H9 (cell line): ENCODE measurements around the gene CTSH. TPM values are rescaled to one million over a fixed set of nuclear protein-coding genes. Genes with fewer than 3 reads are reported as not detected.
A peak's percentile ranks its signal among the peaks of the same experiment; 100 is the strongest.

ENCODE experiments used
- DNase-seq: peaks from one replicate; pipeline ENCODE4 v3.0.0-alpha.2; 2017
- H2AFZ ChIP-seq: one replicate; pipeline ENCODE4 v1.6.1; 2013; ENCODE audit warnings: mild to moderate bottlenecking, low read length, control low read depth, moderate library complexity
- H2AK5ac ChIP-seq: 2 replicates; pipeline ENCODE4 v1.6.1; 2013; ENCODE audit warnings: low read length, control low read depth, mixed read lengths; ENCODE audit not compliant: insufficient read length
- H2BK120ac ChIP-seq: one replicate; pipeline ENCODE4 v1.6.1; 2013; ENCODE audit warnings: low read depth, mild to moderate bottlenecking, low read length, control low read depth, inconsistent platforms; ENCODE audit not compliant: poor library complexity, severe bottlenecking
- H2BK12ac ChIP-seq: 2 replicates; pipeline ENCODE4 v1.6.1; 2013; ENCODE audit warnings: low read length, control low read depth, mixed read lengths, low read depth; ENCODE audit not compliant: insufficient read length
- H2BK15ac ChIP-seq: 2 replicates; pipeline ENCODE4 v1.6.1; 2013; ENCODE audit warnings: low read depth, low read length, control low read depth
- H2BK20ac ChIP-seq: one replicate; pipeline ENCODE4 v1.6.1; 2013; ENCODE audit warnings: low read depth, mild to moderate bottlenecking, low read length, control low read depth, inconsistent platforms; ENCODE audit not compliant: poor library complexity, severe bottlenecking
- H2BK5ac ChIP-seq: 2 replicates; pipeline ENCODE4 v1.6.1; 2013; ENCODE audit warnings: low read length, control low read depth, mixed read lengths; ENCODE audit not compliant: insufficient read length
- H3K14ac ChIP-seq: 2 replicates; pipeline ENCODE4 v1.6.1; 2013; ENCODE audit warnings: low read length, control low read depth; ENCODE audit not compliant: insufficient read depth
- H3K18ac ChIP-seq: 2 replicates; pipeline ENCODE4 v1.6.1; 2013; ENCODE audit warnings: low read depth, mild to moderate bottlenecking, mixed read lengths, low read length, control low read depth; ENCODE audit not compliant: insufficient read length
- H3K23ac ChIP-seq: 2 replicates; pipeline ENCODE4 v1.6.1; 2013; ENCODE audit warnings: low read length, control low read depth, mixed read lengths, low read depth; ENCODE audit not compliant: insufficient read length
- H3K23me2 ChIP-seq: 2 replicates; pipeline ENCODE4 v1.6.1; 2013; ENCODE audit warnings: low read depth, mild to moderate bottlenecking, mixed read lengths, low read length, control low read depth; ENCODE audit not compliant: insufficient read length, poor library complexity, severe bottlenecking
- H3K27ac ChIP-seq: 2 replicates; pipeline ENCODE4 v1.5.1; 2013; ENCODE audit warnings: low read length, control low read depth, mixed read lengths, low read depth; ENCODE audit not compliant: insufficient read length
- H3K27me3 ChIP-seq: 2 replicates; pipeline ENCODE4 v1.6.1; 2013; ENCODE audit warnings: low read length, control low read depth, inconsistent platforms; ENCODE audit not compliant: insufficient read depth
- H3K4ac ChIP-seq: 2 replicates; pipeline ENCODE4 v1.6.1; 2013; ENCODE audit warnings: low read depth, mild to moderate bottlenecking, control low read depth, inconsistent platforms, low read length, moderate library complexity
- H3K4me1 ChIP-seq: 2 replicates; pipeline ENCODE4 v1.6.1; 2013; ENCODE audit warnings: low read length, control low read depth, inconsistent platforms; ENCODE audit not compliant: insufficient read depth
- H3K4me2 ChIP-seq: 2 replicates; pipeline ENCODE4 v1.6.1; 2013; ENCODE audit warnings: low read length, control low read depth, mixed read lengths; ENCODE audit not compliant: insufficient read length, insufficient read depth
- H3K56ac ChIP-seq: 2 replicates; pipeline ENCODE4 v1.6.1; 2013; ENCODE audit warnings: low read depth, mild to moderate bottlenecking, mixed read lengths, low read length, control low read depth; ENCODE audit not compliant: insufficient read length
- H3K79me1 ChIP-seq: 2 replicates; pipeline ENCODE4 v1.6.1; 2013; ENCODE audit warnings: low read depth, mild to moderate bottlenecking, moderate library complexity, low read length, control low read depth, inconsistent platforms; ENCODE audit not compliant: insufficient read depth, poor library complexity, severe bottlenecking
- H3K79me2 ChIP-seq: 2 replicates; pipeline ENCODE4 v1.6.1; 2013; ENCODE audit warnings: low read length, control low read depth, inconsistent platforms; ENCODE audit not compliant: insufficient read depth
- H3K9ac ChIP-seq: 2 replicates; pipeline ENCODE4 v1.6.1; 2013; ENCODE audit warnings: low read length, control low read depth, mixed read lengths; ENCODE audit not compliant: insufficient read length; ENCODE audit errors: extremely low read depth
- H3K9me3 ChIP-seq: one replicate; pipeline ENCODE4 v1.6.1; 2013; ENCODE audit warnings: low read depth, low read length, inconsistent platforms; ENCODE audit not compliant: control insufficient read depth
- H3T11ph ChIP-seq: one replicate; pipeline ENCODE4 v1.6.1; 2013; ENCODE audit warnings: mild to moderate bottlenecking, low read length, control low read depth, inconsistent platforms
- H4K20me1 ChIP-seq: one replicate; pipeline ENCODE4 v1.6.1; 2013; ENCODE audit not compliant: control insufficient read depth, insufficient read length, insufficient read depth
- H4K5ac ChIP-seq: 2 replicates; pipeline ENCODE4 v1.6.1; 2013; ENCODE audit warnings: low read depth, mild to moderate bottlenecking, mixed read lengths, low read length, control low read depth; ENCODE audit not compliant: insufficient read length
- H4K8ac ChIP-seq: replicated peaks from 2 replicates; pipeline ENCODE4 v1.6.1; 2013; ENCODE audit warnings: low read length, control low read depth, mixed read lengths, low read depth; ENCODE audit not compliant: insufficient read length
- H4K91ac ChIP-seq: 2 replicates; pipeline ENCODE4 v1.6.1; 2013; ENCODE audit warnings: low read depth, mild to moderate bottlenecking, moderate library complexity, mixed read lengths, low read length, control low read depth; ENCODE audit not compliant: insufficient read length
- H3K27ac Mint-ChIP-seq, 3 experiments: 2 replicates in 2 of 3; 3 replicates in 1 of 3; pipeline ENCODE4 v1.8.0; 2020 to 2021; ENCODE audit warnings: mixed read lengths in 3 of 3, mild to moderate bottlenecking in 1 of 3, moderate library complexity in 1 of 3
- H3K27me3 Mint-ChIP-seq: 2 replicates; pipeline ENCODE4 v1.8.0; 2021; ENCODE audit warnings: low read depth, mild to moderate bottlenecking, moderate library complexity, mixed read lengths
- H3K36me3 Mint-ChIP-seq, 3 experiments: 2 replicates in 2 of 3; 3 replicates in 1 of 3; pipeline ENCODE4 v1.8.0; 2020 to 2021; ENCODE audit warnings: low read depth in 3 of 3, mixed read lengths in 3 of 3; ENCODE audit not compliant: insufficient read depth in 1 of 3
- H3K4me1 Mint-ChIP-seq, 2 experiments: 2 replicates each; pipeline ENCODE4 v1.8.0; 2020; ENCODE audit warnings: mixed read lengths in 2 of 2
- H3K4me3 Mint-ChIP-seq, 2 experiments: 2 replicates in 1 of 2; 3 replicates in 1 of 2; pipeline ENCODE4 v1.8.0; 2020 to 2021; ENCODE audit warnings: mild to moderate bottlenecking in 2 of 2, mixed read lengths in 2 of 2, moderate library complexity in 1 of 2
- H3K9me3 Mint-ChIP-seq, 2 experiments: 2 replicates in 1 of 2; 3 replicates in 1 of 2; pipeline ENCODE4 v1.8.0; 2020; ENCODE audit warnings: mild to moderate bottlenecking in 2 of 2, mixed read lengths in 2 of 2, moderate library complexity in 1 of 2
- WGBS: extraction: QIAGEN DNeasy Blood & Tissue Kit; methylation state at CpG from one replicate; pipeline ENCODE4 v1.1.7; 2013; ENCODE audit warnings: missing lambda C conversion rate, low lambda C conversion rate, mixed read lengths; ENCODE audit not compliant: insufficient read length; ENCODE audit errors: extremely low coverage; 5-methylcytosine and 5-hydroxymethylcytosine counted together
- total RNA-seq: library from RNA; stranded (reverse); gene quantifications from 2 replicates; pipeline ENCODE4 v1.2.1, GENCODE V29; 2021
- TF ChIP-seq, protein P1 (sequence below): fragments of 200-600 bp; sonication (generic); conservative IDR thresholded peaks from 3 replicates; pipeline ENCODE4 v1.8.0; 2021; ENCODE audit warnings: antibody characterized with exemption, mild to moderate bottlenecking

Gene CTSH
- total RNA-seq, 1 experiment from 2014 or later: 15.5 TPM

- WGBS: no CpG with 5 or more reads among the region's 20 CpGs
- peak overlapping the region in 1 of 3 experiments; percentile 88; a peak in 1 of 7 replicates for H3K27ac Mint-ChIP-seq
- H3K27me3 ChIP-seq: no peaks in the 10 kb centered on the region
These were observed 10.8 kb downstream of the CTSH start for GRCh38 chr15:78933823-78934654.

More at GRCh38 chr15:78933823-78934654, 10.8 kb downstream of the CTSH start:
- no peak overlapping the region for H3K9ac ChIP-seq
- no peak overlapping the region for H3K4ac ChIP-seq
- no peak overlapping the region for H2BK20ac ChIP-seq
- no peak overlapping the region for H4K91ac ChIP-seq
- no peak overlapping the region for H4K5ac ChIP-seq
- no peaks in the 10 kb centered on the region for H3K4me1 ChIP-seq
- H2BK5ac ChIP-seq: no peak overlapping the region
- no peak overlapping the region for H2AFZ ChIP-seq
- no peak overlapping the region for H3K56ac ChIP-seq
- Mint-ChIP-seq H3K9me3 (no peaks in the 10 kb centered on the region; a peak in 1 of 5 replicates), H3K36me3 (peaks cover 0 to 3% (median 0%) of the 10 kb centered on the region in 3 experiments; a peak in 3 of 7 replicates), H3K4me1 (peaks cover under 1 to 1% of the 10 kb centered on the region in 2 experiments; a peak in 2 of 4 replicates), H3K27me3 (peaks cover 7% of the 10 kb centered on the region), H3K4me3 (no peak overlapping the region)
- no peak overlapping the region for H4K8ac ChIP-seq
- H2AK5ac ChIP-seq: no peak overlapping the region
- no peak overlapping the region for H3T11ph ChIP-seq
- no peaks in the 10 kb centered on the region for H4K20me1 ChIP-seq
- no peak overlapping the region for H3K27ac ChIP-seq
- H3K14ac ChIP-seq: no peak overlapping the region
- no peak overlapping the region for H3K23ac ChIP-seq
- no peak overlapping the region for H2BK12ac ChIP-seq
- no peak overlapping the region for H2BK15ac ChIP-seq
- no peak overlapping the region for H2BK120ac ChIP-seq
- H3K79me1 ChIP-seq: no peaks in the 10 kb centered on the region
- no peak overlapping the region for H3K4me2 ChIP-seq
- DNase-seq: no peak
- H3K18ac ChIP-seq: no peak overlapping the region
- TF ChIP-seq, protein P1, sequence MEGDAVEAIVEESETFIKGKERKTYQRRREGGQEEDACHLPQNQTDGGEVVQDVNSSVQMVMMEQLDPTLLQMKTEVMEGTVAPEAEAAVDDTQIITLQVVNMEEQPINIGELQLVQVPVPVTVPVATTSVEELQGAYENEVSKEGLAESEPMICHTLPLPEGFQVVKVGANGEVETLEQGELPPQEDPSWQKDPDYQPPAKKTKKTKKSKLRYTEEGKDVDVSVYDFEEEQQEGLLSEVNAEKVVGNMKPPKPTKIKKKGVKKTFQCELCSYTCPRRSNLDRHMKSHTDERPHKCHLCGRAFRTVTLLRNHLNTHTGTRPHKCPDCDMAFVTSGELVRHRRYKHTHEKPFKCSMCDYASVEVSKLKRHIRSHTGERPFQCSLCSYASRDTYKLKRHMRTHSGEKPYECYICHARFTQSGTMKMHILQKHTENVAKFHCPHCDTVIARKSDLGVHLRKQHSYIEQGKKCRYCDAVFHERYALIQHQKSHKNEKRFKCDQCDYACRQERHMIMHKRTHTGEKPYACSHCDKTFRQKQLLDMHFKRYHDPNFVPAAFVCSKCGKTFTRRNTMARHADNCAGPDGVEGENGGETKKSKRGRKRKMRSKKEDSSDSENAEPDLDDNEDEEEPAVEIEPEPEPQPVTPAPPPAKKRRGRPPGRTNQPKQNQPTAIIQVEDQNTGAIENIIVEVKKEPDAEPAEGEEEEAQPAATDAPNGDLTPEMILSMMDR: no peak
- no peaks in the 10 kb centered on the region for H3K9me3 ChIP-seq
- H3K23me2 ChIP-seq: no peaks in the 10 kb centered on the region
- no peaks in the 10 kb centered on the region for H3K79me2 ChIP-seq
